Left cardiac atrium (tissue), 4 donors: ENCODE results near the gene ABITRAM. TPM values are rescaled to one million over a fixed set of nuclear protein-coding genes. Genes with fewer than 3 reads are reported as not detected.
"Not testable (repeated sequence)": the region's sequence is repeated elsewhere in the genome, so short reads cannot be mapped to it uniquely, and the experiment has no call there.

Experiments
- ATAC-seq, 2 donors: fragments of 200-7000 bp; cut with Tn5 transposase; one replicate each; pipeline ENCODE4 v1.9.1; 2020; ENCODE audit warnings: mild to moderate bottlenecking in 2 of 2, moderate library complexity in 2 of 2
- DNase-seq: peaks from one replicate; pipeline ENCODE4 v3.0.0-alpha.2; 2020
- intact Hi-C, 2 donors: fragments of 100-400 bp; cut with DNase I; formaldehyde crosslinking; loops; one replicate each; pipeline versions ENCODE4 v1.14.1 to v1.15.1; 2022 to 2023
- total RNA-seq, 2 donors: library from RNA; stranded (reverse); fragmentation: NEBNext Ultra II Directional; extraction: Animal tissue kit (Norgen Biotek cat#: 25700); gene quantifications; one replicate each; pipeline ENCODE4 v1.2.1, GENCODE V29; 2021
- donor health status: DM: no; HTN: yes; CAD: no.
- donor health status: DM: no; HTN: yes; CAD: no; lungs with severe emphysema.
- donor health status: DM: yes; HTN: yes; CAD: no.
- donor health status: Dilated cardiomyopathy.

The ABITRAM gene
- total RNA-seq, 2 donors from 2014 or later, result 7.4 to 12.4 TPM

- ATAC-seq, DNase-seq, intact Hi-C loops: not testable (repeated sequence)
Measured at GRCh38 chr9:108920401-108920800, 13.8 kb upstream of the ABITRAM start.

DNA sequence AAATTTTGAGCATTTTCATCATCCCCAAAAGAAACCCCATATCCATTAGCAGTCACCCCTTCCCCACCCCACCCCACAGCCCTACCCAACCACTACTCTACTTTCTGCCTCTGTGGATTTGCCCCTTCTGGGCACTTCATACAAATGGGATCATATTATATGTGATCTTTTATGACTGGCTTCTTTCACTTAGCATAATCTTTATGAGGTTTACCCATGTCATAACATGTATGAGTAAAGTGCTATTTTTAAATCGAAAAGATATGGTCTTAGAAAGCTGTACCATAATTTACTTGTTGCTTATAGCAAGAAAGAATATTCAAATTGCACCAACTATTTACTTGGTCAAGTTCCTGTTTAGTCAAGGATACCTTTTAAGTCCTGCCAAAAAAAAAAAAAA is 13.0 kb upstream of the ABITRAM start:
- ATAC-seq (no peak), DNase-seq (no peak)

GRCh38 chr9:108924466-108924865 is 9.7 kb upstream of the ABITRAM start:
- DNase-seq, result no peak
- intact Hi-C loops, result no loop called here
- ATAC-seq, result no peak

More for the DNA sequence above, 13.0 kb upstream of the ABITRAM start:
- intact Hi-C loops, result no loop called here

DNA sequence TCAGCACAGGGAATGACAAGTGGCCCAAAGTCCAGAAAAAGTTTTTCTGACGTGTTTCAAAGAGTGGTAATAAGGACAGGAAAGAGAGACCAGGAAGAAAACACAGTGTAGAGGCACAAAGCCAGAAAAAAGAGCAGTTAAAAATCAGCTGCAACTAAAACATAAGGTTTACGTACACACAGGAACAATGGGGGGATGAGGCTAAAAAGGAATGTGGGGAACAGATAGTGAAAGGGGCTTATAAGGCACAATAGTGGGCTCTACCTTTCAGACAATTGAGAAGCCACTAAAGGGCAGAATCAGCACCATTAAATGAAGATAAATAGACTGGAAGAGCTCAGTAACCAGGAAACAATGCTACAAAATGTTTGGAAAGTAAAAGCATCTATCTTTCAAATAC is 5.8 kb upstream of the ABITRAM start:
- ATAC-seq (no peak), DNase-seq (no peak)
- intact Hi-C loops, result no loop called here

GRCh38 chr9:108933231-108933717 is 926 bp upstream of the ABITRAM start:
- ATAC-seq (peak; percentile 11 to 14), DNase-seq (no peak)
- intact Hi-C loops, result no loop called here

DNA sequence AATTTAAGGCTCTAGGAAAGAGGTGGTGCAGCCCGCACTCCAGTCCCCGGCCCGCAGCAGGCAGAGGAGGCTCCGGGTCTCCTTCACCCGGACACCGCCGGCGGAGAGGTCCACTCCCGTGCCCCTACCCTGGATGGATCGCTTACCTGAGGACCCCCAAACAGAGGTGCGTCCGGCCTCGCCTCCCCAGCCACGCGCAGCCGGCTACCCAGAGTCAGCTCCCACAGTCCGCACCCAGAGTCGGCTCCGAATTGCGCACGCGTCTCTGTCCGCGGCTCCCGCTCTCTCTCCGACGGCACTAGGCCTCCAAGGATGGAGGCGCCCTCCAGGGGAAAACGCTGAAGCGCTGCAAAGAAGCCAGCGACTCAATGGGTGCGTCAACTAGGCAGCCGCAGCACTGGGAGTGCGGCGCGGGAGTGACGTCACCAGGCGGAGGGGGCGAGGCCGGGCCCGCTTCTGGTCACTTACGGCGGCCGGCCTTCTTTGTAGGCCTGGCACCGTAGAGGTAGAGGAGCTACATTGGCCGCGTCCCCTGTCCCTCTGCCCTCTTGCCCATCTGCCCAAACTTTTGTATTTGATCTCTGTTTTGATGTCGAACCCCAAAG is 380 bp upstream of the ABITRAM start, which contains the start of gene ELP1:
Gene ELP1 (minus strand): TSS at position 407 of the 605 bp plus-strand sequence. CDS start 2,978 bp downstream, outside the sequence.
- intact Hi-C loops, result no loop called here
- peak; percentile 94 for DNase-seq
- peak; percentile 95 to 96 for ATAC-seq

DNA sequence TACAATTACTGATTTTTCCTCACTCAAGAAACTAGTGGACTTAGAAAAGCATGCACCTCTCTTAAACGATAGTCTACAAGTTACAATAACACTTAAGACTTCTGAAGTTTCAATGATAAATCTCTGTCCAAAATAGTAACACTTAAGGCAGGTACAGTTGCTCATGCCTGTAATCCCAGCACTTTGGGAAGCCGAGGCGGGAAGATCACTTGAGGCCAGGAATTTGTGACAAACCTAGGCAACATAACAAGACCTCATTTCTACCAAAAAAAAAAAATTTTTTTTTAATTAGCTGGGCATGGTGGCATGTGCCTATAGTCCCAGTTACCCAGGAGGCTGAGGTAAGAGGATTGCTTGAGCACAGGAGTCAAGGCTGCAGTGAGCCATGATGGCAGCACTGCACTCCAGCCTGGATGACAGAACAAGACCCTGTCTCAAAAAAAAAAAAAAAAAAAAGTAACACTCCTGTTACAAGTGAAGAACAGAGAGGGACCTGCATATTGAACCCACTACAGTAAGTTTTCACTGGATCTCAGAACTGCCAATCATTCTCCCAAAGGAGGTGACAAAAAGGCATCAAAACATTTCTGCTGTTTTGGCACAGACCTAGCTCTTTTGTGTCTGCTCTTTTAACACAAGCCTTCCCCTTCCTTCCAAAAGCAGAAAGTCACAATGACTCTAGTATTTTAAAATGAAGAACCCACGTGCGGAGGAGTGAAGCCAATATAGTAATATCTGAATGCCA is 3.5 kb downstream of the ABITRAM start:
- intact Hi-C loops, result no loop called here
- ATAC-seq, result no peak
- no peak for DNase-seq

DNA sequence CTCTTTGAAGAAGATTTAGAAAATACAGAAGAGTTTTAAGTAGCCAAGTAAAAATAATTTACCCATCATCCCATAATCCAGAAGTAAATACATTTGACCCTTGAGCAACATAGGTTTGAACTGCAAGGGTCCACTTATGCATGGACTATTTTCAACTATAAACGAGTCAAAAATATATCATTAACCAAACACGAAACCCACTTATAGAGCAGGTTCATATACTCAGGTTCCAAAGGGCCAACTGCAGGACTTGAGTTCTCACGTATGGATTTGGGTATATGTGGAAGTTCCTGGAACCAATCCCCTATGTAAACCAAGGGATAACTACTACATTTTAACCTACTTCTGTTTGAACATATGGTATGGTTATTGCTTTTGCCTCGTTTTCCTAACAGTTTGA is 5.8 kb downstream of the ABITRAM start:
- intact Hi-C loops, result no loop called here
- no peak for ATAC-seq
- no peak for DNase-seq

DNA sequence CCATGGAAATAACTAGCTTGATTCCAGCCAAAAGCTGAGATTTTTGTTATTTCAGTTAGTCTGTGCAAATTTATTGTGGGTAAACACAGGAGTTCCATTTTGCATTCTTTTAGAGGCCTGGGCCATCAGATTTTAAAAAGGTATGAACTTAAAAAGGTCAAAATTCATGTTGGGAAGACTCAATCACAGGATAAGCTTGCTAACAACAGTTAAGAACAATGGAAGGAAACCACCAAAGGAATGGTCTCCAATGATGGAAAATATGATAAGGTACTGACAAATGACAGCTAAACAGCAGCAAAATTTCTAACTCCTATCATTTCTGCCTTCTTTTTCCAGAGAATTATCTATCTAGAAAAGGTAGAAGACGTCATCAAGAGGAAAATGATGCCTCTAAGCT is 16.0 kb downstream of the ABITRAM start:
- ATAC-seq, result no peak
- intact Hi-C loops, result no loop called here
- no peak for DNase-seq

DNA sequence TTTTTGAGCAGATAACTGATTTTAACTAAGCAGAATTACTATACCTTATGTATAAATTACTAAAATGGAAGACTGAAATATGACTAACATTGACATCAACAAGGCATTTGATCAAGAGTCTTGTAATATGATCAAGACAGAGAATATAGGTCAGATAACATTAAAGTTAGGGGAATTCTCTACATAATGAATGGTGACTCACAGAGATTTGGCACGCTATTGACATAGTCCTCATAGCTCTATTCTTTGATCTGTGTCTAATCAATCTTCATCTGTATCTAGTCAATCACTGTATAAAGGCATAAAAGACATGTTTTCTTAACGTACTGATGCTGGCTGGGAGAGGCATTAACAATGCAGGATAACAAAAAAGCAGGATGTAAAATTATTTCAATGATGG is 17.4 kb downstream of the ABITRAM start:
- intact Hi-C loops, result no loop called here
- ATAC-seq (no peak), DNase-seq (no peak)

DNA sequence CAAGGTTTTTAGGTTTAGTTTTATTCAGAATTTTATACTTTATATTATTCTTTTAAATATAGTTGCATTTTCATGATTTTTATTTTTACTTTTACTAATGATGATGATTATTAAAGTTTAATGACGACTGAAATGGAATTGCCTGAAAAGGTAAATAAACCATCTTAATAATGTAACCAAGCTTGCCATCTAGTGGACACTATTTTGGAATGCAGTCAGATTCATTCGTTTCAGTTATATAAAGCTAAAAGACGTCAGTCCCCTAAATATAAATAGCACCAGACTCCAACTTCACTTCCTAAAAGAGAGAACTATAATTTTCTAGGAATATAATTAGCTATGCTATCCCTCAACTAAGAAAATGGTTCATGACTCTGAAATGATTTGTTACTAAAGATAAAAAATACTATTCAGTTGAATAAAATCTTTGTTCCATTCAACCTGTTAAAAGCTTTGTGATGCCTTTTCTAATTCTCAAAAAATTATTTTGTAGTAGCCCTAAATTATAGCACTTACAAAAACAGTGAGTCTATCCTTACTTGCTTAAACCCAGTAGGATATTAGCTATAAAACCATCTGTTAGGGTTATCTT is 19.9 kb downstream of the ABITRAM start:
- intact Hi-C loops, result no loop called here
- ATAC-seq (peak; percentile 38 to 44), DNase-seq (no peak)

GRCh38 chr9:108956022-108956630 is 21.9 kb downstream of the ABITRAM start:
- intact Hi-C loops, result no loop called here
- no peak for ATAC-seq
- no peak for DNase-seq

GRCh38 chr9:108956631-108957026 is 22.4 kb downstream of the ABITRAM start:
- intact Hi-C loops, result no loop called here
- ATAC-seq, result no peak
- no peak for DNase-seq

GRCh38 chr9:108960331-108960730 is 26.1 kb downstream of the ABITRAM start:
- intact Hi-C loops, result no loop called here
- no peak for ATAC-seq
- DNase-seq, result no peak

- DNase-seq (no peak), ATAC-seq (no peak)
- intact Hi-C loops, result no loop called here
Measured at GRCh38 chr9:108961151-108961550, 27.0 kb downstream of the ABITRAM start.

- DNase-seq (peak; percentile 39), ATAC-seq (peak in 1 of 2 donors; percentile 73)
- intact Hi-C loops, result no loop called here
Measured at GRCh38 chr9:108963459-108964143, 29.4 kb downstream of the ABITRAM start.

GRCh38 chr9:108967916-108968315 is 33.7 kb downstream of the ABITRAM start:
- DNase-seq (no peak), ATAC-seq (peak; percentile 40 to 68)
- intact Hi-C loops, result loop anchor here in 1 of 2 donors (5.0 kb wide), 1 partner anchor 39 kb away; no protein-coding TSS in a partner anchor

DNA sequence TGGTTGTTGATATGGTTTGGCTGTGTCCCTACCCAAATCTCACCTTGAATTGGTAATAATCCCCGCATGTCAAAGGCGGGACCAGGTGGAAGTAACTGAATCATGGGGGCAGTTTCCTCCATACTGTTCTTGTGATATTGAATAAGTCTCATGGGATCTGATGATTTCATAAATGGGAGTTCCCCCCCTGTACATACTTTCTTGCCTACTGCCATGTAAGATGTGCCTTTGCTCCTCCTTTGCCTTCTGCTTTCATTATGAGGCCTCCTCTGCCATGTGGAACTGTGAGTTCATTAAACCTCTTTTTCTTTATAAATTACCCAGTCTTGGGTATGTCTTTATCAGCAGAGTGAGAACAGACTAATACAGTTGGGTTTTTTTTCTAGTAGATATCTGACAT is 37.2 kb downstream of the ABITRAM start:
- intact Hi-C loops, ATAC-seq, DNase-seq: not testable (repeated sequence)

DNA sequence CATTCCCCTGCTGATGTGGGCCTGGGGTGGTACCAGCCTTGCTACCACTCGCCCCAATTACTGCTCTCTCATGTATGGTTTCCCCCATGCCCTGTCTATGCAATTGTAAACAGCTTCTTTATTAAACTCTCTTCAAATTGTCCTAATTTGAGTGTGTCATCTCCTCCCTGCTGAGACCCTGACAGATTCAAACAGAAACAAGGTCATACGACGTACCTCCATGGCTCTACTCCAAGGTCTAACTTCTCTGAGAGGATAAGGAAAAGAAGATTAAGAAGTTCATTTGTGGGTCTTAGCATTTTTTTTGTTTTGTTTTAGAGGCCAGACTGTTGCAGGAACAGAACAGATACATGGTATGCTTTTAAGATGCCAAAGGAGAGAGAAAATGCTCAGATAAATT is 38.0 kb downstream of the ABITRAM start:
- intact Hi-C loops, result no loop called here
- ATAC-seq (no peak), DNase-seq (no peak)
